Heart left ventricle (tissue), 16 donors: Measurements from ENCODE around the gene LCN9. TPM values are rescaled to one million over a fixed set of nuclear protein-coding genes. Genes with fewer than 3 reads are reported as not detected.
A peak's percentile ranks its signal among the peaks of the same experiment; 100 is the strongest.

Source experiments
- ATAC-seq, 4 donors: fragments of 200-7000 bp; cut with Tn5 transposase; one replicate each; pipeline ENCODE4 v1.9.1; 2020 to 2022; ENCODE audit warnings: moderate library complexity in 4 of 4, mild to moderate bottlenecking in 3 of 4, moderate number of reproducible peaks in 1 of 4
- DNase-seq, 5 donors: peaks; one replicate each; pipeline ENCODE4 v3.0.0-alpha.2; 2020
- H3K27ac ChIP-seq, 12 donors: fragments of 200-600 bp; sonication (generic) in 4 of 12; one replicate each; pipeline versions ENCODE4 v1.5.0 to v1.8.0; 2016 to 2022; ENCODE audit warnings: mild to moderate bottlenecking in 2 of 12
- H3K27me3 ChIP-seq, 9 donors: fragments of 200-600 bp; sonication (generic) in 2 of 9; one replicate each; pipeline versions ENCODE4 v1.5.1 to v1.8.0; 2016 to 2022; ENCODE audit warnings: mild to moderate bottlenecking in 3 of 9
- H3K36me3 ChIP-seq, 9 donors: fragments of 200-600 bp; sonication (generic) in 2 of 9; one replicate each; pipeline versions ENCODE4 v1.5.0 to v1.8.0; 2018 to 2022; ENCODE audit warnings: mild to moderate bottlenecking in 2 of 9
- H3K4me1 ChIP-seq, 12 donors: fragments of 200-600 bp; sonication (generic) in 4 of 12; one replicate each; pipeline versions ENCODE4 v1.5.0 to v1.8.0; 2016 to 2022; ENCODE audit warnings: mild to moderate bottlenecking in 3 of 12
- H3K4me3 ChIP-seq, 12 donors: fragments of 200-600 bp; sonication (generic) in 4 of 12; one replicate each; pipeline versions ENCODE4 v1.5.0 to v1.8.0; 2017 to 2022; ENCODE audit warnings: mild to moderate bottlenecking in 9 of 12, moderate library complexity in 4 of 12
- H3K9me3 ChIP-seq, 12 donors: fragments of 200-600 bp; sonication (generic) in 4 of 12; one replicate each; pipeline versions ENCODE4 v1.5.0 to v1.8.0; 2016 to 2022; ENCODE audit warnings: mild to moderate bottlenecking in 1 of 12
- CTCF ChIP-seq, 12 donors: fragments of 200-600 bp; sonication (generic) in 4 of 12; IDR thresholded peaks; one replicate each; pipeline versions ENCODE4 v1.5.0 to v1.8.0; 2018 to 2022; ENCODE audit warnings: antibody characterized with exemption in 12 of 12, mild to moderate bottlenecking in 5 of 12
- POLR2A ChIP-seq, 2 donors: fragments of 450-650 bp; IDR thresholded peaks; one replicate each; pipeline ENCODE4 v1.6.1; 2017; ENCODE audit warnings: antibody characterized with exemption in 2 of 2, mild to moderate bottlenecking in 2 of 2, moderate library complexity in 2 of 2
- WGBS, 4 donors: extraction: QIAGEN DNeasy Blood & Tissue Kit in 2 of 4; methylation state at CpG; one replicate each; pipeline versions ENCODE4 v1.1.5 to v1.1.7; 2013 to 2018; 5-methylcytosine and 5-hydroxymethylcytosine counted together
- intact Hi-C, 10 donors: fragments of 100-400 bp; cut with DNase I; formaldehyde crosslinking; loops; one replicate each; pipeline versions ENCODE4 v1.11.1 to v1.14.2; 2022
- polyA plus RNA-seq, 2 donors: library from polyadenylated mRNA; stranded (reverse); fragments of 200-250 nt; gene quantifications; one replicate each; pipeline ENCODE4 v1.2.3, GENCODE V29; 2013
- total RNA-seq, 9 donors: library from RNA; depleted of rRNA in 2 of 9; stranded (reverse); fragments of >200 nt in 2 of 9; fragmentation: NEBNext Ultra II Directional in 3 of 9; extraction: Animal tissue kit (Norgen Biotek cat#: 25700) in 3 of 9; gene quantifications; one replicate each; pipeline versions ENCODE4 v1.1.0 to v1.2.4, GENCODE V29; 2016 to 2023
- donor health status: ischemic (EF 13 %, LVEDD 7.1; RV severe dilation, severe dysfunction).
- donor health status: healthy with polysubstance abuse.
- donor health status: DM: no; HTN: yes; CAD: no.
- donor health status: DM: no; HTN: no; CAD: no.
- donor health status: ischemic (EF 25% LVEDD 6.9; RV normal size, moderate dysfunction).
- donor health status: ischemic (EF 25% LVEDD 5.7; RV mildly dilated, moderate dysfunction).
- donor health status: healthy.
- donor health status: DM: yes; HTN: yes; CAD: no.
- donor health status: ischemic (EF 35%, LVEDD 5.7; RV mildly dilated, moderate dysfunction).
- donor health status: nonischemic (EF 11% LVEDD 7.7; RV severe dilation, severe dysfunction).
- donor health status: DM: yes; HTN: yes; CAD: no.
- donor health status: PGD.
- donor health status: ischemic (EF 29% LVEDD 5.4; RV normal size, mild dysfunction).
- donor health status: nonischemic (EF 23%, LVEDD 6.1; RV moderate dilation, normal function).

LCN9 gene
- total and polyA plus RNA-seq, 11 donors = not detected

- no peak overlapping the region for H3K27ac ChIP-seq
- intact Hi-C loops = no loop called here
- ATAC-seq = no peak
- TF ChIP-seq POLR2A (IDR thresholded peaks at IDR 0.05) = no peak
- no peak for TF ChIP-seq CTCF (IDR thresholded peaks at IDR 0.05)
- no peaks in the 10 kb centered on the region for H3K9me3 ChIP-seq
- peak overlapping the region in 1 of 12 donors; percentile 27 for H3K4me3 ChIP-seq
- WGBS, 4 donors = 3 to 18% (median 5%) methylated on average over 6 to 103 of the region's 103 CpGs
- peaks cover 0 to 6% (median 0%) of the 10 kb centered on the region in 12 donors for H3K4me1 ChIP-seq
- H3K36me3 ChIP-seq = no peaks in the 10 kb centered on the region
- peaks cover 16 to 66% (median 35%) of the 10 kb centered on the region in 9 donors for H3K27me3 ChIP-seq
- DNase-seq = no peak
Observed at GRCh38 chr9:135714242-135715055, 51.3 kb downstream of the LCN9 start.

- TF ChIP-seq CTCF (IDR thresholded peaks at IDR 0.05) (no peak), POLR2A (IDR thresholded peaks at IDR 0.05) (no peak)
- intact Hi-C loops = no loop called here
- Histone ChIP-seq H3K9me3 (no peaks in the 10 kb centered on the region), H3K27ac (no peak overlapping the region), H3K4me1 (peaks cover 0 to 6% (median 0%) of the 10 kb centered on the region in 12 donors), H3K4me3 (no peak overlapping the region), H3K27me3 (peaks cover 16 to 68% (median 35%) of the 10 kb centered on the region in 9 donors), H3K36me3 (no peaks in the 10 kb centered on the region)
- DNase-seq (no peak), ATAC-seq (no peak)
- 27 to 43% (median 39%) methylated on average over 19 to 23 of the region's 23 CpGs for WGBS, 4 donors
Observed at GRCh38 chr9:135715056-135715595, 52.0 kb downstream of the LCN9 start.

DNA sequence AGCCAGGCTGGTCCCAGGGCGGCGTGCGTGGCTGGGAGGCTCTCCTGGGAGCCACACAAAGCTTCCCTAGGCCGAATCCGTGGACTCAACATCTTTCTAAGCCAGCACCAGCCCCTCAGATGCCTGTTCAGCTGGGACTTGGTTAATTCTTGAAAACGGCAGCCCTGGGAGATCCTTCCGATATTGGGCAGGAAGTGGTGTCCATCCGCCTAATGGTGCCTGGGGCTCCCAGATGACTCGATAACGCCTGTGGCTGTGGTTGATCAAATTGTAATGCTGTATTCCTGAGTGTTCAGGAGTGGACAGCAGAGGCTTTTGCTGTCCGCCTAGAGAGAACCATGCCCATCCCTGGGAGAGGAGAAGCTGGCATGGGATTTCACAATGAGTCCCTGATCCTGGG lies 52.9 kb downstream of the LCN9 start:
- ATAC-seq (no peak), DNase-seq (no peak)
- H3K27me3 ChIP-seq = peaks cover 16 to 77% (median 35%) of the 10 kb centered on the region in 9 donors
- intact Hi-C loops = no loop called here
- no peak overlapping the region for H3K4me3 ChIP-seq
- H3K9me3 ChIP-seq = no peaks in the 10 kb centered on the region
- 77 to 85% (median 83%) methylated on average over 11 of the region's 11 CpGs for WGBS, 4 donors
- no peak for TF ChIP-seq POLR2A (IDR thresholded peaks at IDR 0.05)
- no peak for TF ChIP-seq CTCF (IDR thresholded peaks at IDR 0.05)
- no peak overlapping the region for H3K27ac ChIP-seq
- no peaks in the 10 kb centered on the region for H3K36me3 ChIP-seq
- H3K4me1 ChIP-seq = peaks cover 0 to 6% (median 0%) of the 10 kb centered on the region in 12 donors

Other genes starting within 250 kb of the LCN9 start
- 10 to 100 TPM; 17.3 to 30.1 (median 19.4) TPM for gene PPP1R26, start 183.5 kb upstream of the LCN9 start, total RNA-seq
- 10 to 100 TPM; 13.2 to 13.6 TPM for gene PPP1R26, start 183.5 kb upstream of the LCN9 start, polyA plus RNA-seq
- 10 to 100 TPM; 34.1 to 95.2 (median 46.5) TPM for gene MRPS2, start 162.6 kb upstream of the LCN9 start, total RNA-seq
- gene MRPS2, start 162.6 kb upstream of the LCN9 start, polyA plus RNA-seq = 10 to 100 TPM; 48.7 to 95.0 TPM
- gene LCN1, start 141.9 kb upstream of the LCN9 start, total RNA-seq = under 1 TPM in 2 of 9 donors, not detected in 7; 0.33 to 0.37 TPM
- under 1 TPM in 1 of 2 donors, not detected in 1; 0.50 TPM for gene LCN1, start 141.9 kb upstream of the LCN9 start, polyA plus RNA-seq
- gene OBP2A, start 117.2 kb upstream of the LCN9 start, total RNA-seq = not detected
- not detected for gene OBP2A, start 117.2 kb upstream of the LCN9 start, polyA plus RNA-seq
- gene PAEP, start 101.6 kb upstream of the LCN9 start, total RNA-seq = not detected
- gene PAEP, start 101.6 kb upstream of the LCN9 start, polyA plus RNA-seq = not detected
- not detected for gene GLT6D1, start 23.8 kb upstream of the LCN9 start, total RNA-seq
- gene GLT6D1, start 23.8 kb upstream of the LCN9 start, polyA plus RNA-seq = not detected
- gene SOHLH1, start 36.2 kb downstream of the LCN9 start, total RNA-seq = not detected
- not detected for gene SOHLH1, start 36.2 kb downstream of the LCN9 start, polyA plus RNA-seq
- 1 to 10 TPM in 7 of 9 donors, under 1 TPM in 2; 0.50 to 7.4 (median 2.6) TPM for gene KCNT1, start 38.9 kb downstream of the LCN9 start, total RNA-seq
- 1 to 10 TPM in 1 of 2 donors, under 1 TPM in 1; 0.21 to 1.3 TPM for gene KCNT1, start 38.9 kb downstream of the LCN9 start, polyA plus RNA-seq
- gene CAMSAP1, start 244.2 kb downstream of the LCN9 start, total RNA-seq = 10 to 100 TPM; 15.6 to 38.3 (median 22.5) TPM
- gene CAMSAP1, start 244.2 kb downstream of the LCN9 start, polyA plus RNA-seq = 10 to 100 TPM; 10.9 to 19.0 TPM